Measurements from ENCODE around the gene NDUFS7. TPM values are rescaled to one million over a fixed set of nuclear protein-coding genes. Genes with fewer than 3 reads are reported as not detected.

The NDUFS7 gene
- total and polyA plus RNA-seq, 2 donors (not counting 3 experiments of a cell fraction or from before 2014, with no cell fraction given), result 101 to 224 TPM

GRCh38 chr19:1386945-1387683, 3.4 kb downstream of the NDUFS7 start:
- Histone ChIP-seq H3K27ac (ENCODE audit: insufficient read depth, low read depth, low read length) (no peak overlapping the region), H3K4me3 (replicated peaks in 1 of 3; ENCODE audit: insufficient read depth in 1 of 3, low read depth in 1 of 3, low read length in 3 of 3) (no peak overlapping the region), H3K4me1 (ENCODE audit: control insufficient read depth, extremely low read depth, insufficient read depth, low read length) (peaks cover 7% of the 10 kb centered on the region), H3K9me3 (replicated peaks; ENCODE audit: control insufficient read depth, insufficient read depth, low read length) (no peaks in the 10 kb centered on the region), H3K36me3 (ENCODE audit: control insufficient read depth in 2 of 2, extremely low read depth in 1 of 2, insufficient read depth in 2 of 2, low read length in 2 of 2) (peaks cover 3 to 23% of the 10 kb centered on the region in 2 experiments), H3K9ac (replicated peaks; ENCODE audit: extremely low read depth, insufficient read depth, low read length) (no peak overlapping the region), H2AFZ (ENCODE audit: low read depth, low read length) (no peak overlapping the region), H3K4me2 (ENCODE audit: insufficient read depth, low read length) (no peak overlapping the region), H3K9me1 (replicated peaks; ENCODE audit: control insufficient read depth, extremely low read depth, insufficient read depth, low read length) (no peaks in the 10 kb centered on the region), H4K20me1 (replicated peaks; ENCODE audit: control insufficient read depth, extremely low read depth, insufficient read depth, low read length) (no peaks in the 10 kb centered on the region), H3K79me2 (ENCODE audit: control insufficient read depth, insufficient read depth, low read length) (peaks cover 10% of the 10 kb centered on the region), H3K27me3 (ENCODE audit: control insufficient read depth in 2 of 2, insufficient read depth in 2 of 2, low read length in 2 of 2) (no peaks in the 10 kb centered on the region)
- ChIA-PET CTCF (no interaction called here), POLR2A (no interaction called here)
- FAIRE-seq (no peak), DNase-seq (ENCODE audit: low read depth, low spot score) (no peak)
- dilution Hi-C loops (cut with MboI; ENCODE audit: extremely low pct_ligation_motif_present, low sequenced_read_pairs) (no loop called here), intact Hi-C loops (cut with micrococcal nuclease) (no loop called here)
- TF ChIP-seq GATA2 (IDR thresholded peaks at IDR 0.05; ENCODE audit: insufficient read depth, insufficient read length, low read depth, low read length) (no peak), FOS (IDR thresholded peaks at IDR 0.05; ENCODE audit: borderline replicate concordance, insufficient read depth, low read length) (no peak), MAX (IDR thresholded peaks at IDR 0.05; ENCODE audit: insufficient read depth, insufficient read length) (no peak), POLR2A (IDR thresholded peaks at IDR 0.05; ENCODE audit: low read depth, low read length) (no peak), EZH2 (IDR thresholded peaks at IDR 0.05; ENCODE audit: borderline replicate concordance, low read depth, low read length, severe bottlenecking) (no peak), JUN (IDR thresholded peaks at IDR 0.05; ENCODE audit: borderline replicate concordance, insufficient read depth, insufficient read length, low read depth) (no peak), CTCF (IDR thresholded peaks at IDR 0.05; ENCODE audit: extremely low read depth in 1 of 2, insufficient read depth in 1 of 2, low read depth in 1 of 2, low read length in 2 of 2) (no peak), MYC (IDR thresholded peaks at IDR 0.05; ENCODE audit: low read depth, low read length) (no peak), POLR2AphosphoS5 (IDR thresholded peaks at IDR 0.05; ENCODE audit: insufficient read depth, low read depth, low read length) (no peak)
- BruUV-seq (replicated peaks), result no TSS peak
